ENCODE data around the gene ZDHHC12. TPM values are rescaled to one million over a fixed set of nuclear protein-coding genes. Genes with fewer than 3 reads are reported as not detected.

The ZDHHC12 gene
- total and polyA plus RNA-seq, 10 of the 15 experiments (the other 5 are each of a cell fraction or from before 2014, with no cell fraction given) = 0.95 to 146 (median 49.9) TPM

DNA sequence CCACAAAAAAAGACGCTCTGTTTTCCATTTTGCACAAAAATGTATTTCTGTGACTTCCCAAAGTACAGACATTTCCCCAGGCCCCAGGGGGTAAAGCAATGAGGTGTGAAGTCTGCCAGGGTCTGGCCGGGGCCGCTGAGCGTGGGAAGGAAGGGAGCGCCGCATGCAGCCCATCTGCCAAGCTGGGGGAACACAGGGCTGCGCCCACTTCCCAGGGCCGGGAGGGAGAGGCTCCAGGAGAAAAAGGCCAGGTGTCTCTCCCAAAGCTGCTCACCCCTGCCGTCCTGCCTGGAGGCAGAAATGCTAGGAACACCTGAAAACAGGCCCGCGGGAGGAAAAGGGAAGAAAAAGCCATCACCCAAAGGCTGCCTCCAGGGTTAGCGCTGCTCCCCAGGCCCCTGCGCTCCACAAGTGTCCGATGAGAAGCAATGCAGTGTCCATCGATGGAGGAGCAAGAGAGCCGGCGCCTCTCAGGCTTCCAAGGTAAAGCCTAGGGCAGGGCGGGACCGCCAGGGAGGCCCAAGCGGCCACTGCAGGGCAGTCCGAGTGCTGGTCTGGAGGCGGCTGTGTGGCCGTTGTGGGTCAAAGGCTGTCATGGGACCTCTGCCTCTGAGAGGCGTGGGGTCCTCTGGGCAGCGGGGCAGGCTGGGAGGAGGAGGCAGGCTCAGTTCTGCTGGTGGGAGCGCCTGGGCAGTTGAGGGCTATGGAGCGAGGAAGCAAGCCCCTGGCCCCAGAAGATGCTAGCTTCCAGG lies 6.0 kb upstream of the ZDHHC12 start:
- ChIA-PET SMC1A (ENCODE audit: uncharacterized antibody, unreplicated experiment) (no interaction called here), CTCF (no interaction called here), POLR2A (no interaction called here), RAD21 (ENCODE audit: unreplicated experiment) (no interaction called here)
- H2AFZ ChIP-seq (ENCODE audit: control insufficient read depth, low read depth, low read length) = no peak overlapping the region
- in situ Hi-C loops (cut with MboI) (no loop called here), intact Hi-C loops (cut with micrococcal nuclease; ENCODE audit: unreplicated experiment) (no loop called here)
- DNase-seq (ENCODE audit: low read depth, low spot score) = no peak
- no TSS peak for BruUV-seq (replicated peaks)
- no peak for ATAC-seq
- H3K27me3 ChIP-seq (replicated peaks in 1 of 2; ENCODE audit: control insufficient read depth in 2 of 2, insufficient read depth in 2 of 2, low read length in 1 of 2) = no peaks in the 10 kb centered on the region
- 90% methylated on average over 25 of the region's 27 CpGs for WGBS (ENCODE audit: insufficient coverage, insufficient replicate concordance, low lambda C conversion rate, missing lambda C conversion rate)
- FAIRE-seq = no peak
- no peaks in the 10 kb centered on the region for H4K20me1 ChIP-seq (ENCODE audit: control insufficient read depth, insufficient read depth)
- H3K27ac ChIP-seq (ENCODE audit: control insufficient read depth, insufficient read depth) = no peak overlapping the region
- peaks cover 3% of the 10 kb centered on the region for H3K4me1 ChIP-seq (ENCODE audit: control insufficient read depth, insufficient read depth, low read length)
- no peak overlapping the region for H3K4me3 ChIP-seq
- H3K9ac ChIP-seq (ENCODE audit: control insufficient read depth, insufficient read depth, low read length) = no peak overlapping the region
- H3K4me2 ChIP-seq (ENCODE audit: control insufficient read depth, insufficient read depth) = no peak overlapping the region
- H3K9me3 ChIP-seq (replicated peaks; ENCODE audit: control insufficient read depth, insufficient read depth, low read length) = no peaks in the 10 kb centered on the region
- H3K36me3 ChIP-seq (ENCODE audit: control insufficient read depth in 2 of 2, insufficient read depth in 2 of 2, low read length in 1 of 2) = no peaks in the 10 kb centered on the region; a peak in 3 of 4 replicates
- peaks cover under 1% of the 10 kb centered on the region; the same call in 1 of the 2 replicates for H3K79me2 ChIP-seq (ENCODE audit: control insufficient read depth, insufficient read depth, low read length)
- TF ChIP-seq IKZF2 (IDR thresholded peaks at IDR 0.05) (no peak), YBX1 (IDR thresholded peaks at IDR 0.05) (no peak), ZNF687 (IDR thresholded peaks at IDR 0.05) (no peak), ELK1 (IDR thresholded peaks at IDR 0.05; ENCODE audit: low read depth, low read length) (no peak), NFYB (IDR thresholded peaks at IDR 0.05; ENCODE audit: insufficient read depth, low read depth, low read length) (no peak), STAT3 (IDR thresholded peaks at IDR 0.05; ENCODE audit: low read depth, low read length) (no peak), KLF5 (IDR thresholded peaks at IDR 0.05; ENCODE audit: partially characterized antibody) (no peak), PML (IDR thresholded peaks at IDR 0.05; ENCODE audit: low read length) (no peak), MTA2 (IDR thresholded peaks at IDR 0.05; ENCODE audit: low read depth) (no peak), ZNF622 (IDR thresholded peaks at IDR 0.05) (no peak), EGR1 (IDR thresholded peaks at IDR 0.05; ENCODE audit: borderline replicate concordance in 1 of 2, low read depth in 2 of 2, low read length in 2 of 2) (no peak), ETV6 (conservative IDR thresholded peaks at IDR 0.05 in 1 of 2, IDR thresholded peaks at IDR 0.05 in 1 of 2; ENCODE audit: borderline replicate concordance in 1 of 2, low read depth in 1 of 2) (no peak), GABPA (IDR thresholded peaks at IDR 0.05; ENCODE audit: low read depth) (no peak), NKRF (conservative IDR thresholded peaks at IDR 0.05) (no peak)
